B cell (primary cell): ENCODE measurements around the gene LRP1-AS. TPM values are rescaled to one million over a fixed set of nuclear protein-coding genes. Genes with fewer than 3 reads are reported as not detected.

Experiments used
- ATAC-seq: fragments of 200-7000 bp; cut with Tn5 transposase; one replicate; pipeline ENCODE4 v1.10.0; 2021; ENCODE audit warnings: low read depth, mild to moderate bottlenecking, moderate number of reproducible peaks, moderate library complexity
- CTCF ChIA-PET: fragments of 350-600 bp; sonication (Branson Sonifier 250); formaldehyde crosslinking; loops from one replicate; lab custom pipeline; 2021; ENCODE audit warnings: antibody characterized with exemption, inconsistent platforms; lab: Charles Lee
- POLR2A ChIA-PET: fragments of 350-600 bp; sonication (Branson Sonifier 250); formaldehyde crosslinking; loops from one replicate; lab custom pipeline; 2021; ENCODE audit warnings: antibody characterized with exemption; lab: Charles Lee
- DNase-seq: peaks from one replicate; pipeline ENCODE4 v3.0.0; 2013
- H2AFZ ChIP-seq: 2 replicates; pipeline ENCODE4 v1.6.1; 2012; ENCODE audit warnings: mild to moderate bottlenecking, low read depth, low read length; ENCODE audit not compliant: insufficient read depth, poor library complexity, severe bottlenecking
- H3K27ac ChIP-seq, 2 donors: 1 replicate in 1 of 2; 2 replicates in 1 of 2; pipeline ENCODE4 v1.5.1; 2012 to 2013; ENCODE audit warnings: low read length in 2 of 2, mild to moderate bottlenecking in 2 of 2, moderate library complexity in 1 of 2
- H3K27me3 ChIP-seq, 4 experiments: fragments of 200-600 bp in 1 of 4; sonication (generic) in 1 of 4; replicated peaks in 1 of 4; 1 replicate in 2 of 4; 2 replicates in 2 of 4; pipeline versions ENCODE4 v1.6.1 to v1.7.0; 2013 to 2016; ENCODE audit warnings: low read length in 3 of 4, mild to moderate bottlenecking in 2 of 4, mixed read lengths in 1 of 4, moderate library complexity in 1 of 4; ENCODE audit not compliant: insufficient read depth in 4 of 4, control insufficient read depth in 3 of 4; ENCODE audit errors: control extremely low read depth in 1 of 4
- H3K36me3 ChIP-seq, 2 experiments: replicated peaks in 1 of 2; 1 replicate in 1 of 2; 2 replicates in 1 of 2; pipeline versions ENCODE4 v1.6.1 to v1.7.1; 2013; ENCODE audit warnings: low read length in 1 of 2; ENCODE audit not compliant: insufficient read depth in 2 of 2, control insufficient read depth in 1 of 2; ENCODE audit errors: control extremely low read depth in 1 of 2, extremely low read depth in 1 of 2
- H3K4me1 ChIP-seq, 2 donors: fragments of 200-600 bp in 1 of 2; sonication (generic) in 1 of 2; 1 replicate in 1 of 2; 2 replicates in 1 of 2; pipeline versions ENCODE4 v1.5.1 to v1.6.1; 2013 to 2017; ENCODE audit warnings: low read length in 2 of 2; ENCODE audit not compliant: control insufficient read depth in 2 of 2, insufficient read depth in 2 of 2
- H3K4me2 ChIP-seq: replicated peaks from 2 replicates; pipeline ENCODE3; 2012; ENCODE audit warnings: mild to moderate bottlenecking, low read depth, low read length; ENCODE audit not compliant: poor library complexity, severe bottlenecking
- H3K4me3 ChIP-seq, 5 experiments: fragments of 200-600 bp in 1 of 5; sonication (generic) in 1 of 5; 1 replicate in 3 of 5; 2 replicates in 2 of 5; pipeline versions ENCODE4 v1.5.1 to v1.7.0; 2011 to 2016; ENCODE audit warnings: low read length in 4 of 5, mild to moderate bottlenecking in 4 of 5, low read depth in 2 of 5, control low read depth in 1 of 5, moderate library complexity in 1 of 5; ENCODE audit not compliant: insufficient read depth in 1 of 5; ENCODE audit errors: control extremely low read depth in 1 of 5, extremely low read depth in 1 of 5
- H3K79me2 ChIP-seq: fragments of 200-600 bp; sonication (generic); one replicate; pipeline ENCODE4 v1.6.0; 2016; ENCODE audit warnings: low read length; ENCODE audit not compliant: control insufficient read depth, insufficient read depth
- H3K9ac ChIP-seq: fragments of 200-600 bp; sonication (generic); 2 replicates; pipeline ENCODE4 v1.6.1; 2017; ENCODE audit warnings: mild to moderate bottlenecking, low read length, moderate library complexity
- H3K9me3 ChIP-seq, 3 donors: one replicate each; pipeline versions ENCODE4 v1.6.1 to v1.7.1; 2013; ENCODE audit warnings: low read length in 2 of 3; ENCODE audit not compliant: control insufficient read depth in 2 of 3, insufficient read depth in 1 of 3; ENCODE audit errors: control extremely low read depth in 1 of 3
- H4K20me1 ChIP-seq: 2 replicates; pipeline ENCODE4 v1.6.0; 2012; ENCODE audit warnings: mild to moderate bottlenecking, low read length; ENCODE audit not compliant: insufficient read depth, control insufficient read depth, poor library complexity, severe bottlenecking
- H3K27ac Mint-ChIP-seq: one replicate; pipeline ENCODE4 v1.8.0; 2021; ENCODE audit warnings: mixed read lengths
- H3K27me3 Mint-ChIP-seq: one replicate; pipeline ENCODE4 v1.8.0; 2021; ENCODE audit warnings: mixed read lengths
- H3K4me1 Mint-ChIP-seq: one replicate; pipeline ENCODE4 v1.8.0; 2021; ENCODE audit warnings: mixed read lengths
- H3K4me3 Mint-ChIP-seq: one replicate; pipeline ENCODE4 v1.8.0; 2021; ENCODE audit warnings: mixed read lengths
- H3K9me3 Mint-ChIP-seq: one replicate; pipeline ENCODE4 v1.8.0; 2022; ENCODE audit warnings: mixed read lengths; ENCODE audit not compliant: insufficient read depth
- CTCF ChIP-seq: fragments of 200-600 bp; IDR thresholded peaks from one replicate; pipeline ENCODE4 v1.8.0; 2022; ENCODE audit warnings: antibody characterized with exemption, mild to moderate bottlenecking
- EZH2 ChIP-seq: IDR thresholded peaks from 2 replicates; pipeline ENCODE4 v1.6.1; 2012; ENCODE audit warnings: borderline replicate concordance, low read depth, mild to moderate bottlenecking, moderate library complexity, low read length; ENCODE audit not compliant: insufficient read depth, poor library complexity, severe bottlenecking
- WGBS: methylation state at CpG from one replicate; pipeline ENCODE4 v1.1.5; 2013; ENCODE audit warnings: missing lambda C conversion rate; ENCODE audit not compliant: insufficient coverage; 5-methylcytosine and 5-hydroxymethylcytosine counted together
- intact Hi-C: fragments of 100-400 bp; cut with micrococcal nuclease; formaldehyde crosslinking; loops from one replicate; pipeline ENCODE4 v1.10.0; 2022
- polyA plus RNA-seq: library from polyadenylated mRNA; depleted of rRNA; stranded (reverse); fragments of >200 nt; gene quantifications from 2 replicates; pipeline ENCODE4 v1.2.3, GENCODE V29; 2012
- total RNA-seq, 2 donors: library from RNA; stranded (reverse); fragments of 120-200 nt in 1 of 2; gene quantifications; 1 replicate in 1 of 2; 2 replicates in 1 of 2; pipeline versions ENCODE4 v1.2.3 to v1.2.4, GENCODE V29; 2013 to 2022

Gene LRP1-AS
- total and polyA plus RNA-seq, 2 donors (not counting 1 experiment from before 2014, with no cell fraction given) = not detected

- no peak overlapping the region for H3K27ac Mint-ChIP-seq
- no peaks in the 10 kb centered on the region for H3K79me2 ChIP-seq
- no peaks in the 10 kb centered on the region for H3K27me3 ChIP-seq
- no peak overlapping the region for H3K27ac ChIP-seq
- ChIA-PET POLR2A (no interaction called here), CTCF (interaction anchor here (1.0 to 1.2 kb wide), 2 partner anchors 35 to 99 kb away, joined by 3 read pairs; no protein-coding TSS in a partner anchor)
- no peak overlapping the region for H3K4me3 ChIP-seq
- H3K9me3 ChIP-seq = peaks cover 0 to 3% (median 0%) of the 10 kb centered on the region in 3 donors
- no peaks in the 10 kb centered on the region for H3K36me3 ChIP-seq
- peaks cover 10% of the 10 kb centered on the region for H3K27me3 Mint-ChIP-seq
- no peak overlapping the region for H3K4me3 Mint-ChIP-seq
- H3K9me3 Mint-ChIP-seq = no peaks in the 10 kb centered on the region
- H3K4me2 ChIP-seq = no peak overlapping the region
- no peak for TF ChIP-seq CTCF
- TF ChIP-seq EZH2 = no peak
- H2AFZ ChIP-seq = no peak overlapping the region
- intact Hi-C loops = no loop called here
- peaks cover 9% of the 10 kb centered on the region for H3K4me1 Mint-ChIP-seq
- no peak overlapping the region for H3K9ac ChIP-seq
- 89% methylated on average over 4 of the region's 4 CpGs for WGBS
- DNase-seq = no peak
- no peak for ATAC-seq
- peaks cover 4 to 14% of the 10 kb centered on the region in 2 donors for H3K4me1 ChIP-seq
- H4K20me1 ChIP-seq = no peaks in the 10 kb centered on the region
These were observed 11.9 kb upstream of the LRP1-AS start for GRCh38 chr12:57159311-57159710.

GRCh38 chr12:57158665-57159064 is 11.2 kb upstream of the LRP1-AS start:
- Histone ChIP-seq H3K36me3 (no peaks in the 10 kb centered on the region), H3K27ac (no peak overlapping the region), H2AFZ (no peak overlapping the region), H3K4me2 (no peak overlapping the region), H3K79me2 (no peaks in the 10 kb centered on the region), H3K4me1 (peaks cover 4 to 14% of the 10 kb centered on the region in 2 donors), H3K27me3 (no peaks in the 10 kb centered on the region), H3K9ac (no peak overlapping the region), H3K4me3 (no peak overlapping the region), H3K9me3 (peaks cover 0 to 3% (median 0%) of the 10 kb centered on the region in 3 donors), H4K20me1 (no peaks in the 10 kb centered on the region)
- Mint-ChIP-seq H3K9me3 (no peaks in the 10 kb centered on the region), H3K27me3 (peaks cover 9% of the 10 kb centered on the region), H3K4me1 (peaks cover 9% of the 10 kb centered on the region), H3K27ac (no peak overlapping the region), H3K4me3 (no peak overlapping the region)
- ChIA-PET CTCF (no interaction called here), POLR2A (no interaction called here)
- WGBS = 92% methylated on average over 4 of the region's 4 CpGs
- intact Hi-C loops = no loop called here
- no peak for ATAC-seq
- DNase-seq = no peak
- no peak for TF ChIP-seq CTCF
- no peak for TF ChIP-seq EZH2
